ACC112 (cell line): Measurements from ENCODE around the gene ROBO1.

ENCODE experiments used
- H2AFZ ChIP-seq: fragments of 200-600 bp; sonication (generic); one replicate; pipeline ENCODE4 v1.6.0; 2017; ENCODE audit warnings: antibody characterized with exemption, low read length; ENCODE audit not compliant: unreplicated experiment
- H3K27ac ChIP-seq: fragments of 200-600 bp; sonication (generic); 2 replicates; pipeline ENCODE4 v1.5.1; 2014; ENCODE audit warnings: low read depth, mild to moderate bottlenecking, antibody characterized with exemption, low read length, moderate library complexity
- H3K27me3 ChIP-seq: fragments of 200-600 bp; sonication (generic); 2 replicates; pipeline ENCODE4 v1.6.1; 2014; ENCODE audit warnings: mild to moderate bottlenecking, antibody characterized with exemption, low read length, moderate library complexity, mixed read lengths; ENCODE audit not compliant: insufficient read depth
- H3K36me3 ChIP-seq: fragments of 200-600 bp; sonication (generic); 2 replicates; pipeline ENCODE4 v1.6.1; 2016; ENCODE audit warnings: mild to moderate bottlenecking, antibody characterized with exemption, low read length, moderate library complexity, mixed read lengths; ENCODE audit not compliant: insufficient read depth
- H3K4me1 ChIP-seq: fragments of 200-600 bp; sonication (generic); one replicate; pipeline ENCODE4 v1.6.1; 2016; ENCODE audit warnings: low read length, mixed read lengths; ENCODE audit not compliant: insufficient read depth, unreplicated experiment, control insufficient read depth
- H3K4me3 ChIP-seq: fragments of 200-600 bp; sonication (generic); 2 replicates; pipeline ENCODE4 v1.5.1; 2014; ENCODE audit warnings: mild to moderate bottlenecking, low read depth, low read length
- H3K79me2 ChIP-seq: fragments of 200-600 bp; sonication (generic); one replicate; pipeline ENCODE4 v1.6.0; 2016; ENCODE audit warnings: low read length; ENCODE audit not compliant: control insufficient read depth, unreplicated experiment, insufficient read depth

Gene ROBO1

GRCh38 chr3:79364784-79365183 lies 403.0 kb downstream of the ROBO1 start:
- Histone ChIP-seq H3K4me3 (no peak overlapping the region), H3K27ac (no peak overlapping the region), H3K36me3 (no peaks in the 10 kb centered on the region), H3K4me1 (peaks cover 39% of the 10 kb centered on the region), H3K27me3 (no peaks in the 10 kb centered on the region), H3K79me2 (no peaks in the 10 kb centered on the region), H2AFZ (no peak overlapping the region)

DNA sequence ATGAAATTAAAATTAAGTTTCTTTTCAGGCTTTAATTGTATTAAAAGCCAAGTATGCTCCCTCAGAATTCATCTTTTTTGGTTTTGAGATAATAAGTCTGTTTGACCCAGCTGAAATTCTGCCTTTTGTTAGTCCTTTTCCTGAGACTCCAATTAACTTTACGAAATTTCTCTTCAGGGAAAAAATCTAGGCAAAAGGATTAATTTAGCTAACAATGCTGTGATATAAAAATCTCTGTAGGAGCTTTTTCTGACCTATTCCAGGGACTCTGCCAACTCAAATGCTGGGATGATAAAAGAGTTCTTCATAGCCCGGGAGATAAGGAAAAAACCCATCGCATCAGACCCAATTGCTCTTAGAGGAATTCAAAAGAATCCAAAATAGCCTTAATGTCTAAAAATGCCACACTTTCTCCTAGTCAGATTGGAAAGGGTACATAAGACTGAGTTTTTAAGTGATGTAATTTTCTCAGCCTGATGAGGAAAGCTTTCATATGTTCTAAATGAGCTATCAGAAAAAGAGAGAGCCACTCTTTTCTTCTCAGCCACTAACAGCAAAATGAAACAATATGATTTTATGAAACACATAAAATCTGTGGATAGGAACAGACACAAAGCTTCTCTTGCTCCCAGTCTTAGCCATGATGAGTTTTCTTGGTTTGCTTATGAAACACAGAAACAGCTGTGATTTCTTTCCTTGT lies 405.1 kb downstream of the ROBO1 start:
- no peaks in the 10 kb centered on the region for H3K36me3 ChIP-seq
- H2AFZ ChIP-seq = peak overlapping the region; percentile 79
- no peaks in the 10 kb centered on the region for H3K79me2 ChIP-seq
- peaks cover 34% of the 10 kb centered on the region for H3K4me1 ChIP-seq
- H3K27ac ChIP-seq = no peak overlapping the region
- H3K4me3 ChIP-seq = peak overlapping the region; percentile 61
- no peaks in the 10 kb centered on the region for H3K27me3 ChIP-seq

DNA sequence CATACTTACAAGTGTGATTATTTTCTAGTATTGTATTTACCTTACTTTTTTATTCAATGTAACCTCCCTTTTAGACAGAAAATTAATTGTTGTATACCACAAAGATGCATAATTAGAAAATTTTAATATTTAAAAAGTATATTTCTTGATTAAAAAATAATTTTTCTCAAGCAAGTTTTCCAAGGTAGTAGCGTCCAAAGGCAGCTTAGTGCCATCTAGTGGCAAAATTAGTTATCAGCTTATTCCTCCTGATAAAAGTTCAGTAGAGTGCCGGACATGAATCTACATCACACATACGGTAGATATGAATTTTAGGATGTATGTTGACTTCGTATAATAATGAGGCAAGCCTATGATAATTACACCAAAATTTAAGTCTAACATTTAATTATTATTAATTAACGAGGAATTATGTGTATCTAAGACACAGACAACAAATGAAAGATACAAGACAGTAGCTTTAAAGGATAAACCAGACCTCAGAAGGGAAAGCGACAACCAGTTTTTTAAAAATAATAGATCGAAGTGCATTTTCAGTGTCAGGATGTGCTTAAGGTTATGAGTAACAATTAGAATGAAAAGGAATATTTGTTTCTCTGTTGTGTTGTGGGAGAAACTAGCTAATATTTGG lies 405.9 kb downstream of the ROBO1 start:
- peak overlapping the region; percentile 61 for H3K4me3 ChIP-seq

GRCh38 chr3:79358327-79358726 lies 409.5 kb downstream of the ROBO1 start:
- no peak overlapping the region for H2AFZ ChIP-seq
- no peaks in the 10 kb centered on the region for H3K79me2 ChIP-seq
- no peak overlapping the region for H3K27ac ChIP-seq
- H3K4me3 ChIP-seq = no peak overlapping the region
- H3K36me3 ChIP-seq = no peaks in the 10 kb centered on the region
- H3K4me1 ChIP-seq = peaks cover 11% of the 10 kb centered on the region
- no peaks in the 10 kb centered on the region for H3K27me3 ChIP-seq

More for the DNA sequence above, 405.9 kb downstream of the ROBO1 start:
- peaks cover 26% of the 10 kb centered on the region for H3K4me1 ChIP-seq
- H3K36me3 ChIP-seq = no peaks in the 10 kb centered on the region
- no peak overlapping the region for H3K27ac ChIP-seq
- H3K79me2 ChIP-seq = no peaks in the 10 kb centered on the region
- peak overlapping the region; percentile 79 for H2AFZ ChIP-seq
- H3K27me3 ChIP-seq = no peaks in the 10 kb centered on the region

DNA sequence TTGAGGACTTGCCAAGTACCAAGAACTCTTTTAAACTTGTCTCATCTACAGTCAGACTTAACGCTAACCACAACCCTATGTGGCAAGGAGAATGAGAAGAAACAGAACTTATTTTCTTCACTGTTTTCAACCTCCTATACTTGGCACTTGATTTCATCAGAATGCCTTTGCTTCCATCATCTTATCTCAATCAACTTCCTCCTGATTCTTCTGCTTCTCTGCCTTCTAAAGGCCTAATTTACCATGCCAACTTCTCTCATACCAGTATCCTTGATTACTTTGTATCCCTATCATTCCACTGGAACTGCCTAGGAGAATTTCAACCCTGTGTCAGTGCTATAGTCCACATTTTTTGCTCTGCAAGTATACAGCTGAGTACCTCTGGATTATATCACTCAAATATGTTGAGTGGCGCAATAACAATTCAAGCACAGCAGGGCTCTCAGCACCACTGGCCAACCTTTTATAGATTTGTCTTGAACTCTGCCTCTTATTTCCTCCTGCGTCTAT lies 413.6 kb downstream of the ROBO1 start:
- H3K4me3 ChIP-seq = no peak overlapping the region
- H2AFZ ChIP-seq = no peak overlapping the region

GRCh38 chr3:79351699-79352098 lies 416.1 kb downstream of the ROBO1 start:
- Histone ChIP-seq H2AFZ (no peak overlapping the region), H3K4me1 (no peaks in the 10 kb centered on the region), H3K36me3 (no peaks in the 10 kb centered on the region), H3K79me2 (no peaks in the 10 kb centered on the region), H3K27me3 (no peaks in the 10 kb centered on the region), H3K4me3 (no peak overlapping the region), H3K27ac (no peak overlapping the region)

More for the DNA sequence above, 413.6 kb downstream of the ROBO1 start:
- Histone ChIP-seq H3K79me2 (no peaks in the 10 kb centered on the region), H3K4me1 (no peaks in the 10 kb centered on the region), H3K36me3 (no peaks in the 10 kb centered on the region), H3K27ac (no peak overlapping the region), H3K27me3 (no peaks in the 10 kb centered on the region)

GRCh38 chr3:79344876-79345871 lies 422.6 kb downstream of the ROBO1 start:
- H3K79me2 ChIP-seq = no peaks in the 10 kb centered on the region
- no peak overlapping the region for H3K27ac ChIP-seq
- H3K4me3 ChIP-seq = no peak overlapping the region
- no peaks in the 10 kb centered on the region for H3K27me3 ChIP-seq
- H3K36me3 ChIP-seq = no peaks in the 10 kb centered on the region
- H3K4me1 ChIP-seq = no peaks in the 10 kb centered on the region
- H2AFZ ChIP-seq = peak overlapping the region; percentile 32

DNA sequence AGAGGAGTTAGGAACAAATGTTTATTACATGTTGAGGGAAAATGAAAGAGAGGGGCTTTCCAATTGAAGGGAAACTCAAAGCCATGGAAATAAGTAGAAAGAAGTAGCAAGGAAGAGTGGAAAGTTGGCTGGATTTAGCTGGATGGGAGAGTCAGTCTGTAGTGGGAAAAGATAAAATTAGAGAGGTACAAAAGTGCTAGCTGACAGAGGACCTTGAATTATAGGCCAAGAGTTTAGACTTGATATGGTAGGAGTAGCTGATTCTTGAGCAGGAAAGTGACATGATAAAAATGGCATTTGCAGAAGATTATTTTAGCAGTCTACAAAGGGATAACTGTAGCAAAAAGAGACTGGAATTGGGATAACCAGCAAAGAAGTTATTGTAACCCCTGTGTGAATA lies 425.8 kb downstream of the ROBO1 start:
- Histone ChIP-seq H3K4me3 (no peak overlapping the region), H3K36me3 (no peaks in the 10 kb centered on the region), H3K27ac (no peak overlapping the region), H3K4me1 (no peaks in the 10 kb centered on the region), H2AFZ (no peak overlapping the region), H3K27me3 (no peaks in the 10 kb centered on the region), H3K79me2 (no peaks in the 10 kb centered on the region)

GRCh38 chr3:79339846-79340245 lies 428.0 kb downstream of the ROBO1 start:
- Histone ChIP-seq H2AFZ (no peak overlapping the region), H3K27me3 (no peaks in the 10 kb centered on the region), H3K36me3 (no peaks in the 10 kb centered on the region), H3K4me3 (no peak overlapping the region), H3K27ac (no peak overlapping the region), H3K4me1 (no peaks in the 10 kb centered on the region), H3K79me2 (no peaks in the 10 kb centered on the region)

- H3K4me1 ChIP-seq = no peaks in the 10 kb centered on the region
- no peak overlapping the region for H2AFZ ChIP-seq
- H3K27ac ChIP-seq = no peak overlapping the region
- H3K36me3 ChIP-seq = no peaks in the 10 kb centered on the region
- no peaks in the 10 kb centered on the region for H3K27me3 ChIP-seq
- no peak overlapping the region for H3K4me3 ChIP-seq
- no peaks in the 10 kb centered on the region for H3K79me2 ChIP-seq
These were observed 430.0 kb downstream of the ROBO1 start for GRCh38 chr3:79337798-79338197.
